Jurkat, Clone E6-1 (cell line): ENCODE data around the gene PSMB7.

Source experiments
- DNase-seq: peaks from one replicate; pipeline ENCODE4 v3.0.0-alpha.2; 2011; ENCODE audit warnings: low read depth, low spot score
- H3K4me3 ChIP-seq: 2 replicates; pipeline ENCODE4 v1.5.1; 2011; ENCODE audit warnings: mild to moderate bottlenecking, low read length, control low read depth, moderate library complexity

The PSMB7 gene

GRCh38 chr9:124366476-124367220, 48.6 kb downstream of the PSMB7 start:
- no peak for DNase-seq

DNA sequence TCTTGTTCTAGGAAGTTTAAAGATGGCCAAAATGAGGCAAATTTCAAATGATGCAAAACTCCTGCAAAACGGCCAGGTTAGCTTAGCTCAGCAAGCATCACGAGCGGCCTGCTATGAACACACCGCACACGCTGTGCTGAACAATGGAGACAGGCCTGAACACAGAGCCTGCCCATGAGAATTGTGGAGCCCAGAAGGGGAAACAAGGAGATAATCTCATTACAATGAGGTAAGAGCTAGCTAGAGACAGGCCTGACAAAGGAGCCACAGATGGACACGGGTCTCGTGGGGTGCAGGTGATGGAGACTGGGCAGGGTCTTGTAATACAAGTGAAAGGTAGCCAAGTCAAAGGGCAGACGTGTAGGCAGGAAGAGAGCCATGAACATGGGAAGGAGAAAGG, 50.2 kb downstream of the PSMB7 start:
- no peak for DNase-seq
- H3K4me3 ChIP-seq, result no peak overlapping the region

More at GRCh38 chr9:124366476-124367220, 48.6 kb downstream of the PSMB7 start:
- no peak overlapping the region for H3K4me3 ChIP-seq

- no peak for DNase-seq
- no peak overlapping the region for H3K4me3 ChIP-seq
Measured at GRCh38 chr9:124364141-124364540, 51.1 kb downstream of the PSMB7 start.

- DNase-seq, result no peak
- H3K4me3 ChIP-seq, result no peak overlapping the region
Measured at GRCh38 chr9:124363326-124364096, 51.7 kb downstream of the PSMB7 start.

GRCh38 chr9:124361128-124361527, 54.1 kb downstream of the PSMB7 start:
- no peak overlapping the region for H3K4me3 ChIP-seq
- no peak for DNase-seq

- no peak for DNase-seq
- no peak overlapping the region for H3K4me3 ChIP-seq
Measured at GRCh38 chr9:124359855-124360678, 55.2 kb downstream of the PSMB7 start.

DNA sequence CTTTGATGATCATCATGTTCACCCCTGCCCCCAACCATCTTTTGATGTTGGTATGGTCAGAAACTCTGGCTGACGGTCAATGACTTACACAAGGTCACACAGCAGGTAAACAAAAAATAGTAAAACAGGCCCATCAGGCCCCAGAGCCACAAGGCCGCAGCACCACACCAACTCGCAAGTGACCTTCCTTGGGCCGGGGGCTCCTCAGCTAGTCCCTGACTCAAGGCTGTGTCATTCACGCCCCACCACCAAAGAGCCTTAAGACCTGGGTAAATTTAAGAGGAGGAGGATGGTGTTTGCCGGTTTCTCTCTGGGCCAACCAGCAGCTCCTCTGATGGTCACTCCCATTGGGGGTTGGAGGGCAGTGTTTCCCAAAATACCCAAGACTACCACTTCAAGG, 55.8 kb downstream of the PSMB7 start:
- no peak for DNase-seq
- no peak overlapping the region for H3K4me3 ChIP-seq

- no peak for DNase-seq
Measured at GRCh38 chr9:124358631-124359030, 56.6 kb downstream of the PSMB7 start.

GRCh38 chr9:124357721-124358361, 57.4 kb downstream of the PSMB7 start:
- peak; percentile 47 for DNase-seq
- H3K4me3 ChIP-seq, result no peak overlapping the region

More at GRCh38 chr9:124358631-124359030, 56.6 kb downstream of the PSMB7 start:
- no peak overlapping the region for H3K4me3 ChIP-seq

GRCh38 chr9:124356745-124357390, 58.4 kb downstream of the PSMB7 start:
- DNase-seq, result peak; percentile 32
- H3K4me3 ChIP-seq, result no peak overlapping the region

DNA sequence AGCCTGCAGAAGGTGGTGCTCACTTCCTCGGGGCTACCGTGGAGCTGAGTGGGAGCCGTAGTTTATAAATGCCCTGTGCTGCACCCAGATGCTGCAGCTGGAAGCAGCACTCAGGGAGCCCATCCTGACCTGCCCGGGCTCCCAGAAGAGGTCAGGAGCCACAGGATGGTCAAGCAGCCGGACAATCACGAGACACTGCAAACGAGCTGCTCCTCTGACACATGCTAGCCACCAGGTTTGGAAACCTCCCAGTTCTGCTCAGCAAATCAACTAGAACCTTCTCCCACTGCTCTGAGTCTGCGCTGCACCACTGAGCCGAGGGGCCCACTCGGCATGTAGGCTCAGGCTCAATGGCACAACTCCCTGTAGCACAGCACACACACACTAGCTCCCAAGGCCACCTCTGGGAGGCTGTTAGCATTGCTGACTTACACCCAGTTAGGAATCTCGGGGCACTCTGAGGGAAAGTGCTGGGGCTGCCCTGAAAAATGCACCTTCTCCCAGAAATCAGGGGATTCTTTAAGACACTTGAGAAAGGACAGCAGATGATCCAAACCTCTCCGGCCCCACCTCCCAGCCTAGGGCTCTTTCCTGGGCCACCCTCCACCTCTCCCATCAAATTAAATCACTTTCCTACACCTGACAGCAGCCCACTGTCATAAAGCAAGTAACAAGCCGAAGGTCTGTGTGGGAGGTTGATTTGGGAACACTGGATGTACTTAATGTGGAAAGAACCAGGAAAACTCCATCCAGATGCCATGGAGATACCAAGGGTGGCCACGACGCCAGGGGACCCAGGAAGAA, 59.1 kb downstream of the PSMB7 start:
- DNase-seq, result no peak
- no peak overlapping the region for H3K4me3 ChIP-seq

GRCh38 chr9:124355039-124355940, 60.0 kb downstream of the PSMB7 start:
- DNase-seq, result no peak
- no peak overlapping the region for H3K4me3 ChIP-seq

- H3K4me3 ChIP-seq, result no peak overlapping the region
Measured at GRCh38 chr9:124354346-124355038, 60.8 kb downstream of the PSMB7 start.

DNA sequence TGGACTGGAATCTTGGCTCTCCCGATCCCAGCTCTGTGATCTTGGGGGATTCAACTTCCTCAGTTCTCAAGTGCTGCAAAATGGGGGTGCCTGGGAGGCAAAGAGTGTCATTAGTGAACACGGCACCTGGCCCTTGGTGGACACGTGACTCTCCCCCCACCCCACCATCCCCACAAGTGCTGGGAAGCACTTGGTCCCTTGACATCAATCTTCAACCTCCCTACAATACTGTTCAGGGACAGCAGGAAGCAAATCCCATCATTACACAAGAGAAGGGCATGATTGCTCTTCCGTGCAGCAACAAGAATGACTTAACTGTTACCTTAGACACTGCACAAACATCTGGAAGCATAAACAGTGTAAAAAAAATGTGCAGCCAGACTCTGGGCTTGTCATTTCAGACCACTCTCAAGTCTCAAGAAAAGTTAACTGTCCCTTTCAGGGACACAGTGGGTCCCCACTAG, 61.4 kb downstream of the PSMB7 start:
- H3K4me3 ChIP-seq, result no peak overlapping the region
- DNase-seq, result no peak

More at GRCh38 chr9:124354346-124355038, 60.8 kb downstream of the PSMB7 start:
- no peak for DNase-seq

GRCh38 chr9:124353166-124353768, 62.0 kb downstream of the PSMB7 start:
- H3K4me3 ChIP-seq, result no peak overlapping the region
- no peak for DNase-seq

DNA sequence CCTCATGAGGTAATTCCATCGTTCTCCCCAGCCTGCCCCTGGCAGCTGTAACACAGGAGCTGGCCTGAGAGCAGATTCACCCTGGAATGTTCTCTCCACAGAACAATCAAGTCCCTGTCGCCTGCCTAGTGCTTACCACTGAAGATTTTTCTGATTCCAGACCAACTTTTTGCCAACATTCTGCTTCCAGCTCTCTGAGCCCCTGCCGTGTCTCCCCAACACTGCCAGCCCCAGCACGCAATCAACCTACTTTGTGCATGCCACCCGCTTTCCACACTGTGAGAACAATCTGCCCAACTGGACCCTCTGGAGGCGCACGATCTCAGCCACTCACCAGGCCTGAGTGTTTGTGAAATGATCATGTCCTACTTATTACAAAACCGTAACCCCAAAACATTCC, 62.6 kb downstream of the PSMB7 start:
- DNase-seq, result no peak
- H3K4me3 ChIP-seq, result no peak overlapping the region
